K562 (cell line): ENCODE data around the gene RPS2. TPM values are rescaled to one million over a fixed set of nuclear protein-coding genes. Genes with fewer than 3 reads are reported as not detected.

Source experiments
- AFF1 ChIP-seq, 2 experiments: fragments of 450-650 bp; IDR thresholded peaks; 2 replicates each; pipeline ENCODE4 v1.6.1; 2018; ENCODE audit warnings: mild to moderate bottlenecking in 2 of 2, low read depth in 1 of 2; ENCODE audit not compliant: partially characterized antibody in 2 of 2
- DIDO1 ChIP-seq: fragments of 450-650 bp; IDR thresholded peaks from 2 replicates; pipeline ENCODE4 v1.6.1; 2016; ENCODE audit warnings: low read depth, missing biosample characterization, missing genetic modification characterization
- DLX4 ChIP-seq: fragments of 250-450 bp; sonication (Bioruptor Pico); IDR thresholded peaks from 2 replicates; pipeline ENCODE4 v1.6.1; 2021; ENCODE audit warnings: mild to moderate bottlenecking
- ETV6 ChIP-seq, 3 experiments: fragments of 150-350 bp in 1 of 3; sonication (generic) in 1 of 3; formaldehyde crosslinking in 1 of 3; IDR thresholded peaks; 2 replicates each; pipeline versions ENCODE4 v1.6.1 to v1.8.0; 2014 to 2022; ENCODE audit warnings: borderline replicate concordance in 2 of 3, low read depth in 2 of 3, antibody characterized with exemption in 1 of 3, low read length in 1 of 3, mild to moderate bottlenecking in 1 of 3, missing genetic modification reagents in 1 of 3
- GTF2F1 ChIP-seq: IDR thresholded peaks from 2 replicates; pipeline ENCODE4 v1.6.1; 2011; ENCODE audit warnings: low read depth, low read length, improper control_type of control experiment
- HCFC1 ChIP-seq: IDR thresholded peaks from 2 replicates; pipeline ENCODE4 v1.6.1; 2012; ENCODE audit warnings: low read depth, low read length, improper control_type of control experiment
- HEY1 ChIP-seq: fragments of 250-450 bp; sonication (Bioruptor Pico); IDR thresholded peaks from 2 replicates; pipeline ENCODE4 v1.5.0; 2020; ENCODE audit warnings: mild to moderate bottlenecking, moderate library complexity, borderline replicate concordance
- HOMEZ ChIP-seq: fragments of 250-450 bp; sonication (Bioruptor Pico); IDR thresholded peaks from 2 replicates; pipeline ENCODE4 v1.4.0; 2020; ENCODE audit warnings: mild to moderate bottlenecking, moderate library complexity
- MBD2 ChIP-seq: sonication (generic); IDR thresholded peaks from 2 replicates; pipeline ENCODE4 v1.6.1; 2016; ENCODE audit warnings: low read depth, borderline replicate concordance
- MTF1 ChIP-seq: fragments of 250-450 bp; sonication (Bioruptor Pico); IDR thresholded peaks from 2 replicates; pipeline ENCODE4 v1.9.0; 2021; ENCODE audit warnings: moderate library complexity, mild to moderate bottlenecking, inconsistent platforms, borderline replicate concordance
- RCOR1 ChIP-seq, 2 experiments: IDR thresholded peaks; 2 replicates each; pipeline ENCODE4 v1.6.1; 2012; ENCODE audit warnings: low read depth in 2 of 2, low read length in 2 of 2, borderline replicate concordance in 1 of 2, improper control_type of control experiment in 1 of 2
- TAF15 ChIP-seq: fragments of 200-400 bp; formaldehyde crosslinking; IDR thresholded peaks from 2 replicates; pipeline ENCODE4 v1.6.1; 2017; ENCODE audit warnings: mild to moderate bottlenecking, low read depth, low read length, moderate library complexity
- XRCC4 ChIP-seq: IDR thresholded peaks from one replicate; pipeline ENCODE4 v1.6.1; 2011; ENCODE audit not compliant: insufficient read depth, insufficient read length; ENCODE audit errors: extremely low read depth
- ZFP91 ChIP-seq: sonication (generic); formaldehyde crosslinking; IDR thresholded peaks from 2 replicates; pipeline ENCODE4 v1.8.0; 2022; ENCODE audit warnings: mild to moderate bottlenecking, missing genetic modification reagents
- ZNF184 ChIP-seq: sonication (generic); formaldehyde crosslinking; IDR thresholded peaks from 2 replicates; pipeline ENCODE4 v1.5.0; 2020; ENCODE audit warnings: missing genetic modification reagents
- ZNF644 ChIP-seq: fragments of 200-800 bp; sonication (Bioruptor generic); IDR thresholded peaks from 2 replicates; pipeline ENCODE4 v1.6.1; 2016; ENCODE audit warnings: low read depth, missing genetic modification characterization, missing compliant biosample characterization
- polyA plus RNA-seq, 8 experiments: library from polyadenylated mRNA; depleted of rRNA in 4 of 8; stranded (reverse) in 5 of 8; unstranded in 3 of 8; fragments of >200 nt; fragmentation: Nextera tagmentation in 2 of 8; fragmentation: Illumina TruSeq in 1 of 8; extraction: Ambion mirVana in 2 of 8; extraction: Trizol in 1 of 8; gene quantifications; 2 replicates each; pipeline versions ENCODE4 v1.2.1 to v1.2.3, GENCODE V29; 2011 to 2014; ENCODE audit warnings: inconsistent platforms in 1 of 8, missing spikeins in 1 of 8
- total RNA-seq, 7 experiments: library from RNA; depleted of rRNA in 6 of 7; stranded (reverse); fragments of >200 nt in 6 of 7; fragmentation: Illumina TruSeq in 2 of 7; extraction: Trizol in 2 of 7; gene quantifications; 2 replicates each; pipeline versions ENCODE4 v1.2.1 to v1.2.3, GENCODE V29; 2011 to 2021; ENCODE audit warnings: low replicate concordance in 1 of 7

The RPS2 gene
- total and polyA plus RNA-seq, 9 of the 15 experiments (the other 6 are each of a cell fraction or from before 2014, with no cell fraction given) = 834 to 4,794 (median 3,793) TPM

GRCh38 chr16:2003827-2004641 lies 39.4 kb upstream of the RPS2 start (continued):
- 0 out of 2 replicates have a peak, but pooled peaks have one; percentile 31 for TF ChIP-seq ZFP91 (CRISPR knock-in tag)
- 0 out of 2 replicates have a peak, but pooled peaks have one; percentile 9 for TF ChIP-seq GTF2F1
- TF ChIP-seq HCFC1 = peak; percentile 64
- TF ChIP-seq TAF15 = no peak
- no peak for TF ChIP-seq XRCC4
- TF ChIP-seq MBD2 = peak; percentile 18; the same call in 1 of the 2 replicates
- no peak for TF ChIP-seq AFF1 (IDR thresholded peaks at IDR 0.05; ENCODE audit: low read depth in 1 of 2, partially characterized antibody in 2 of 2)
- no peak for TF ChIP-seq DIDO1 (tag)
- TF ChIP-seq RCOR1 (IDR thresholded peaks at IDR 0.05; ENCODE audit: borderline replicate concordance in 1 of 2, low read depth in 2 of 2, low read length in 2 of 2) = peak in 1 of 2 experiments; percentile 65; a peak in 2 of 4 replicates
- TF ChIP-seq HEY1 (CRISPR knock-in tag) = no peak
- no peak for TF ChIP-seq ZNF184
- TF ChIP-seq ETV6 (IDR thresholded peaks at IDR 0.05; ENCODE audit: borderline replicate concordance in 1 of 2, low read depth in 2 of 2, low read length in 1 of 2) = 0 out of 4 replicates have a peak, but pooled peaks of 1 of the 2 experiments have one; percentile 10
- no peak for TF ChIP-seq ETV6 (CRISPR knock-in tag; IDR thresholded peaks at IDR 0.05; ENCODE audit: borderline replicate concordance)
- TF ChIP-seq DLX4 (CRISPR knock-in tag) = no peak
- no peak for TF ChIP-seq HOMEZ
- TF ChIP-seq ZNF644 = no peak
- no peak for TF ChIP-seq MTF1 (CRISPR knock-in tag)
